ENCODE measurements around the gene EFNA1. TPM values are rescaled to one million over a fixed set of nuclear protein-coding genes. Genes with fewer than 3 reads are reported as not detected.

EFNA1 gene
- total and polyA plus RNA-seq, 2 of the 8 experiments (the other 6 are each of a cell fraction or from before 2014, with no cell fraction given): 4.9 to 14.6 TPM

GRCh38 chr1:155178441-155179111, 50.9 kb downstream of the EFNA1 start:
- Histone ChIP-seq H2BK12ac (ENCODE audit: low read depth, low read length) (no peak overlapping the region), H3K79me1 (ENCODE audit: low read depth, low read length) (no peaks in the 10 kb centered on the region; the same call in 1 of the 2 replicates), H3K56ac (replicated peaks; ENCODE audit: insufficient read length, low read depth, low read length) (no peak overlapping the region), H3K4me1 (replicated peaks in 1 of 4; ENCODE audit: control insufficient read depth in 3 of 4, insufficient read depth in 4 of 4, low read length in 3 of 4) (peaks cover 0 to 18% (median 8%) of the 10 kb centered on the region in 4 experiments; a peak in 5 of 7 replicates), H3K79me2 (ENCODE audit: control insufficient read depth in 1 of 2, insufficient read depth in 2 of 2, low read length in 2 of 2) (peaks cover 0 to 4% of the 10 kb centered on the region in 2 experiments; a peak in 1 of 4 replicates), H4K8ac (ENCODE audit: extremely low read depth, insufficient read depth, low read length) (no peak overlapping the region), H3K36me3 (ENCODE audit: control insufficient read depth in 2 of 4, insufficient read depth in 4 of 4, low read length in 3 of 4) (peaks cover 15 to 46% (median 31%) of the 10 kb centered on the region in 4 experiments), H3K4me2 (ENCODE audit: insufficient read depth in 1 of 2, low read depth in 2 of 2, low read length in 2 of 2) (no peak overlapping the region), H4K5ac (ENCODE audit: insufficient read length, low read depth, low read length) (no peak overlapping the region), H3K27ac (ENCODE audit: low read depth, low read length) (no peak overlapping the region), H3K27me3 (replicated peaks in 1 of 4; ENCODE audit: control insufficient read depth in 3 of 4, extremely low read depth in 1 of 4, insufficient read depth in 3 of 4, low read length in 3 of 4) (no peaks in the 10 kb centered on the region), H2BK15ac (ENCODE audit: low read length) (no peak overlapping the region), H3K4ac (replicated peaks; ENCODE audit: insufficient read length, low read depth, low read length) (no peak overlapping the region), H3K9me3 (ENCODE audit: insufficient read depth in 2 of 2, low read depth in 1 of 2, low read length in 1 of 2) (no peaks in the 10 kb centered on the region), H3K14ac (ENCODE audit: insufficient read length) (no peak overlapping the region), H2BK20ac (ENCODE audit: low read length) (no peak overlapping the region), H2AK5ac (ENCODE audit: low read depth, low read length) (no peak overlapping the region), H2AFZ (ENCODE audit: low read length) (no peak overlapping the region), H2BK5ac (ENCODE audit: low read depth, low read length) (no peak overlapping the region), H3K9ac (replicated peaks in 1 of 4; ENCODE audit: extremely low read depth in 1 of 4, low read depth in 3 of 4, low read length in 3 of 4) (no peak overlapping the region), H3K18ac (ENCODE audit: extremely low read depth, low read length) (no peak overlapping the region), H3K23ac (ENCODE audit: insufficient read length) (no peak overlapping the region), H4K20me1 (replicated peaks in 1 of 2; ENCODE audit: control insufficient read depth in 1 of 2, insufficient read depth in 2 of 2, low read length in 2 of 2) (peaks cover 8 to 10% of the 10 kb centered on the region in 2 experiments), H3K4me3 (ENCODE audit: extremely low read depth in 1 of 4, insufficient read depth in 2 of 4, low read depth in 3 of 4, low read length in 4 of 4) (no peak overlapping the region), H3K23me2 (ENCODE audit: low read depth, low read length) (peaks cover 10% of the 10 kb centered on the region; the same call in 1 of the 2 replicates), H4K91ac (replicated peaks; ENCODE audit: insufficient read length, low read length) (no peak overlapping the region), H2BK120ac (replicated peaks; ENCODE audit: low read depth, low read length) (no peak overlapping the region)
- TF ChIP-seq GABPA (IDR thresholded peaks at IDR 0.05; ENCODE audit: borderline replicate concordance, insufficient read depth, low read length) (no peak), CEBPB (IDR thresholded peaks at IDR 0.05; ENCODE audit: low read depth, low read length) (peak; percentile 57)
- 94% methylated on average over 15 of the region's 30 CpGs; no CpG with 5 or more reads in 1 of the 2 experiments for WGBS, 2 experiments (ENCODE audit: extremely low coverage in 1 of 2, insufficient coverage in 1 of 2, insufficient read length in 1 of 2, insufficient replicate concordance in 2 of 2, low coverage in 1 of 2, low lambda C conversion rate in 2 of 2, missing lambda C conversion rate in 1 of 2)
- CTCF ChIA-PET (ENCODE audit: partially characterized antibody): interaction anchor here (0.7 to 7.9 kb wide), 5 partner anchors 8 to 93 kb away, joined by 3 to 107 read pairs (median 4); partner anchors contain the start of gene THBS3
- no peak for FAIRE-seq
- POLR2A ChIA-PET (ENCODE audit: partially characterized antibody): interaction anchor here (1.6 to 20.5 kb wide), 4 partner anchors 8 to 49 kb away, joined by 3 to 512 read pairs (median 10); partner anchors contain the start of genes MTX1 and THBS3
- no peak for DNase-seq (ENCODE audit: low read depth in 1 of 2, low spot score in 2 of 2)

All from H1 (cell line).